A673 (cell line): ENCODE results near the gene ZNF770. TPM values are rescaled to one million over a fixed set of nuclear protein-coding genes. Genes with fewer than 3 reads are reported as not detected.

Experiments used
- BruUV-seq: library from RNA; stranded (reverse); fragments of 400-500 nt; replicated peaks from 2 replicates; lab custom pipeline; 2021; lab: Mats Ljungman, UMichigan
- CTCF ChIA-PET: fragments of 300-600 bp; sonication (Branson Sonifier 250); formaldehyde crosslinking; loops from one replicate; lab custom pipeline; 2022; ENCODE audit warnings: antibody characterized with exemption; lab: Charles Lee
- POLR2A ChIA-PET: fragments of 300-600 bp; sonication (Branson Sonifier 250); formaldehyde crosslinking; loops from one replicate; lab custom pipeline; 2022; ENCODE audit warnings: antibody characterized with exemption; ENCODE audit not compliant: low non-redundant PET; lab: Charles Lee
- DNase-seq: peaks from one replicate; pipeline ENCODE4 v3.0.0-alpha.2; 2015; ENCODE audit warnings: low spot score
- H3K27ac ChIP-seq: fragments of 200-600 bp; sonication (generic); 2 replicates; pipeline ENCODE4 v1.5.1; 2016; ENCODE audit warnings: mixed run types, low read depth, mild to moderate bottlenecking, mixed read lengths, antibody characterized with exemption, low read length; ENCODE audit not compliant: poor library complexity, severe bottlenecking
- H3K27me3 ChIP-seq: fragments of 200-600 bp; sonication (generic); replicated peaks from 2 replicates; pipeline ENCODE4 v1.6.1; 2017; ENCODE audit warnings: mixed run types, low read depth, mild to moderate bottlenecking, mixed read lengths, antibody characterized with exemption, low read length; ENCODE audit not compliant: insufficient read depth, poor library complexity
- H3K36me3 ChIP-seq: fragments of 200-600 bp; sonication (generic); 2 replicates; pipeline ENCODE4 v1.6.1; 2016; ENCODE audit warnings: mixed run types, mild to moderate bottlenecking, mixed read lengths, antibody characterized with exemption, low read length; ENCODE audit not compliant: insufficient read depth, poor library complexity, severe bottlenecking
- H3K4me1 ChIP-seq: fragments of 200-600 bp; sonication (generic); 2 replicates; pipeline ENCODE4 v1.6.1; 2017; ENCODE audit warnings: mixed run types, mild to moderate bottlenecking, mixed read lengths, antibody characterized with exemption, low read length; ENCODE audit not compliant: insufficient read depth, poor library complexity, severe bottlenecking
- H3K4me3 ChIP-seq: fragments of 200-600 bp; sonication (generic); 2 replicates; pipeline ENCODE4 v1.5.1; 2016; ENCODE audit warnings: low read depth, mixed run types, mild to moderate bottlenecking, mixed read lengths, low read length; ENCODE audit not compliant: poor library complexity, severe bottlenecking
- H3K9me3 ChIP-seq: fragments of 200-600 bp; sonication (generic); 2 replicates; pipeline ENCODE4 v1.6.1; 2016; ENCODE audit warnings: mixed run types, low read depth, mild to moderate bottlenecking, mixed read lengths, antibody characterized with exemption, low read length; ENCODE audit not compliant: poor library complexity, severe bottlenecking
- EZH2 ChIP-seq: fragments of 200-600 bp; sonication (generic); IDR thresholded peaks from 2 replicates; pipeline ENCODE4 v1.6.1; 2017; ENCODE audit warnings: borderline replicate concordance, low read depth, mild to moderate bottlenecking, mixed read lengths, antibody characterized with exemption, low read length; ENCODE audit not compliant: poor library complexity, severe bottlenecking
- intact Hi-C: fragments of 100-400 bp; cut with micrococcal nuclease; formaldehyde crosslinking; loops from one replicate; pipeline ENCODE4 v1.10.0; 2022; ENCODE audit not compliant: unreplicated experiment
- total RNA-seq: library from RNA; stranded (reverse); gene quantifications from 2 replicates; pipeline ENCODE4 v1.2.3, GENCODE V29; 2021
- TF ChIP-seq, protein P1 (sequence below): fragments of 300-800, 200-600 bp; sonication (generic); conservative IDR thresholded peaks from 2 replicates; pipeline ENCODE4 v1.5.1; 2017; ENCODE audit warnings: low read depth, mild to moderate bottlenecking, antibody characterized with exemption, low read length, moderate library complexity, mixed read lengths

ZNF770 gene
- total RNA-seq, 1 experiment from 2014 or later: 52.1 TPM

GRCh38 chr15:34994925-34995324, 6.8 kb upstream of the ZNF770 start:
- CTCF ChIA-PET: interaction anchor here (0.6 kb wide), 1 partner anchor 41 kb away, joined by 5 read pairs; no protein-coding TSS in a partner anchor
- BruUV-seq: no TSS peak
- POLR2A ChIA-PET: no interaction called here

DNA sequence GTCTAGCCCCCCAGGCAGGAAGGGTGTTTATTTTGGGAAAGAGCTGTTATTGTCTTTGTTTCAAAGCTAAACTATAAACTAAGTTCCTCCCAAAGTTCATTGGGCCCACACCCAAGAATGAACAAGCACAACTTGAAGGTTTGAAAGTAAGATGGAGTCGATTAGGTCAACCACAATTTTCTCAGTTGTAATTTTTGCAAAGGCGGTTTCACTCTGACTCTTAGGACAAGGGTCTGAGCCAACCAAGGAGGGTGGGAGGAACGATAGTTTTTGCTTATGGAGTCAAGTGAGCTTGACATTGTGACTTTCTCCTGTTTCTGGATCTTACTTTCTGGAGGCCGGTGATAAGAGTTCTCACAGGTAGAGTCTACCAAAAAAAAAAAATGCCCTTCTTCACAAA, 5.8 kb upstream of the ZNF770 start:
- Histone ChIP-seq H3K4me1 (no peaks in the 10 kb centered on the region), H3K27ac (no peak overlapping the region), H3K9me3 (no peaks in the 10 kb centered on the region), H3K4me3 (no peak overlapping the region), H3K27me3 (no peaks in the 10 kb centered on the region), H3K36me3 (no peaks in the 10 kb centered on the region)
- TF ChIP-seq, protein P1, sequence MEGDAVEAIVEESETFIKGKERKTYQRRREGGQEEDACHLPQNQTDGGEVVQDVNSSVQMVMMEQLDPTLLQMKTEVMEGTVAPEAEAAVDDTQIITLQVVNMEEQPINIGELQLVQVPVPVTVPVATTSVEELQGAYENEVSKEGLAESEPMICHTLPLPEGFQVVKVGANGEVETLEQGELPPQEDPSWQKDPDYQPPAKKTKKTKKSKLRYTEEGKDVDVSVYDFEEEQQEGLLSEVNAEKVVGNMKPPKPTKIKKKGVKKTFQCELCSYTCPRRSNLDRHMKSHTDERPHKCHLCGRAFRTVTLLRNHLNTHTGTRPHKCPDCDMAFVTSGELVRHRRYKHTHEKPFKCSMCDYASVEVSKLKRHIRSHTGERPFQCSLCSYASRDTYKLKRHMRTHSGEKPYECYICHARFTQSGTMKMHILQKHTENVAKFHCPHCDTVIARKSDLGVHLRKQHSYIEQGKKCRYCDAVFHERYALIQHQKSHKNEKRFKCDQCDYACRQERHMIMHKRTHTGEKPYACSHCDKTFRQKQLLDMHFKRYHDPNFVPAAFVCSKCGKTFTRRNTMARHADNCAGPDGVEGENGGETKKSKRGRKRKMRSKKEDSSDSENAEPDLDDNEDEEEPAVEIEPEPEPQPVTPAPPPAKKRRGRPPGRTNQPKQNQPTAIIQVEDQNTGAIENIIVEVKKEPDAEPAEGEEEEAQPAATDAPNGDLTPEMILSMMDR: no peak
- TF ChIP-seq EZH2: no peak
- intact Hi-C loops: no loop called here
- POLR2A ChIA-PET: interaction anchor here (0.7 kb wide), 1 partner anchor 339 kb away, joined by 14 read pairs; no protein-coding TSS in a partner anchor
- DNase-seq: no peak
- BruUV-seq: no TSS peak
- CTCF ChIA-PET: no interaction called here

More at GRCh38 chr15:34994925-34995324, 6.8 kb upstream of the ZNF770 start:
- no peaks in the 10 kb centered on the region for H3K4me1 ChIP-seq
- H3K4me3 ChIP-seq: no peak overlapping the region
- H3K27me3 ChIP-seq: no peaks in the 10 kb centered on the region
- DNase-seq: no peak
- H3K36me3 ChIP-seq: no peaks in the 10 kb centered on the region
- TF ChIP-seq EZH2: no peak
- TF ChIP-seq, protein P1: no peak
- H3K27ac ChIP-seq: no peak overlapping the region
- intact Hi-C loops: no loop called here
- H3K9me3 ChIP-seq: no peaks in the 10 kb centered on the region

GRCh38 chr15:34993412-34993811, 5.3 kb upstream of the ZNF770 start:
- intact Hi-C loops: no loop called here
- BruUV-seq: no TSS peak

More at GRCh38 chr15:34993412-34993811, 5.3 kb upstream of the ZNF770 start:
- ChIA-PET POLR2A (no interaction called here), CTCF (no interaction called here)
- H3K27me3 ChIP-seq: no peaks in the 10 kb centered on the region
- H3K4me3 ChIP-seq: no peak overlapping the region
- H3K27ac ChIP-seq: no peak overlapping the region
- no peaks in the 10 kb centered on the region for H3K4me1 ChIP-seq
- DNase-seq: no peak
- H3K36me3 ChIP-seq: no peaks in the 10 kb centered on the region
- TF ChIP-seq EZH2: no peak
- TF ChIP-seq, protein P1: no peak
- H3K9me3 ChIP-seq: no peaks in the 10 kb centered on the region
